Neuronal stem cell (in vitro differentiated cells): Measurements from ENCODE around the gene RIBC1. TPM values are rescaled to one million over a fixed set of nuclear protein-coding genes. Genes with fewer than 3 reads are reported as not detected.

Experiments
- DNase-seq: peaks from one replicate; pipeline ENCODE4 v3.0.0-alpha.2; 2013; ENCODE audit warnings: low spot score
- H2AFZ ChIP-seq: one replicate; pipeline ENCODE4 v1.6.1; 2013; ENCODE audit warnings: mild to moderate bottlenecking, low read length, inconsistent platforms
- H2AK5ac ChIP-seq: 2 replicates; pipeline ENCODE4 v1.6.1; 2013; ENCODE audit warnings: low read depth, mild to moderate bottlenecking, inconsistent platforms, low read length, moderate library complexity, mixed read lengths
- H2BK120ac ChIP-seq: 2 replicates; pipeline ENCODE4 v1.6.1; 2013; ENCODE audit warnings: low read depth, mild to moderate bottlenecking, inconsistent platforms, low read length, moderate library complexity, mixed read lengths
- H2BK12ac ChIP-seq: one replicate; pipeline ENCODE4 v1.6.1; 2013; ENCODE audit warnings: low read length, inconsistent platforms
- H2BK15ac ChIP-seq: 2 replicates; pipeline ENCODE4 v1.6.1; 2013; ENCODE audit warnings: mild to moderate bottlenecking, low read length, inconsistent platforms, mixed read lengths
- H2BK5ac ChIP-seq: one replicate; pipeline ENCODE4 v1.6.1; 2013; ENCODE audit warnings: inconsistent platforms, mild to moderate bottlenecking, low read length, moderate library complexity
- H3K14ac ChIP-seq: one replicate; pipeline ENCODE4 v1.6.1; 2013; ENCODE audit warnings: low read length, inconsistent platforms
- H3K18ac ChIP-seq: 2 replicates; pipeline ENCODE4 v1.6.1; 2013; ENCODE audit warnings: low read length, inconsistent platforms
- H3K23ac ChIP-seq: 2 replicates; pipeline ENCODE4 v1.6.1; 2013; ENCODE audit warnings: low read depth, mild to moderate bottlenecking, mixed read lengths, low read length, inconsistent platforms; ENCODE audit not compliant: poor library complexity
- H3K27ac ChIP-seq: replicated peaks from 3 replicates; pipeline ENCODE4 v1.5.1; 2013; ENCODE audit warnings: low read length, inconsistent platforms
- H3K27me3 ChIP-seq, 3 experiments: 2 replicates each; pipeline ENCODE4 v1.6.1; 2013; ENCODE audit warnings: low read length in 3 of 3, mild to moderate bottlenecking in 2 of 3, inconsistent platforms in 1 of 3, low read depth in 1 of 3, mixed read lengths in 1 of 3, moderate library complexity in 1 of 3; ENCODE audit not compliant: control insufficient read depth in 3 of 3, insufficient read depth in 3 of 3
- H3K36me3 ChIP-seq, 2 donors: replicated peaks in 1 of 2; 2 replicates each; pipeline ENCODE4 v1.6.1; 2013; ENCODE audit warnings: low read length in 2 of 2; ENCODE audit not compliant: control insufficient read depth in 2 of 2, insufficient read depth in 2 of 2
- H3K4ac ChIP-seq: 2 replicates; pipeline ENCODE4 v1.6.1; 2013; ENCODE audit warnings: inconsistent platforms, mild to moderate bottlenecking, low read length, moderate library complexity
- H3K4me1 ChIP-seq, 2 donors: 1 replicate in 1 of 2; 2 replicates in 1 of 2; pipeline ENCODE4 v1.6.1; 2013; ENCODE audit warnings: low read length in 2 of 2, low read depth in 1 of 2; ENCODE audit not compliant: control insufficient read depth in 2 of 2, insufficient read depth in 1 of 2
- H3K4me2 ChIP-seq: one replicate; pipeline ENCODE4 v1.6.1; 2013; ENCODE audit warnings: mild to moderate bottlenecking, low read length, inconsistent platforms; ENCODE audit not compliant: insufficient read depth, poor library complexity, severe bottlenecking
- H3K4me3 ChIP-seq, 2 donors: 2 replicates each; pipeline ENCODE4 v1.5.1; 2013; ENCODE audit warnings: low read length in 2 of 2, mild to moderate bottlenecking in 2 of 2, inconsistent platforms in 1 of 2, moderate library complexity in 1 of 2
- H3K79me1 ChIP-seq: one replicate; pipeline ENCODE4 v1.6.1; 2013; ENCODE audit warnings: low read depth, mild to moderate bottlenecking, inconsistent platforms, low read length, moderate library complexity
- H3K9ac ChIP-seq: one replicate; pipeline ENCODE4 v1.6.1; 2013; ENCODE audit warnings: mild to moderate bottlenecking, low read depth, low read length, inconsistent platforms; ENCODE audit not compliant: poor library complexity
- H3K9me3 ChIP-seq, 2 donors: replicated peaks in 1 of 2; 2 replicates each; pipeline versions ENCODE3 to v1.6.1; 2013; ENCODE audit warnings: low read length in 2 of 2, mild to moderate bottlenecking in 2 of 2, inconsistent platforms in 1 of 2, low read depth in 1 of 2, mixed read lengths in 1 of 2, moderate library complexity in 1 of 2; ENCODE audit not compliant: control insufficient read depth in 2 of 2, insufficient read depth in 1 of 2
- H4K8ac ChIP-seq: one replicate; pipeline ENCODE4 v1.6.1; 2013; ENCODE audit warnings: low read depth, mild to moderate bottlenecking, inconsistent platforms, low read length, moderate library complexity
- H4K91ac ChIP-seq: one replicate; pipeline ENCODE4 v1.6.1; 2013; ENCODE audit warnings: low read length, low read depth, mild to moderate bottlenecking, inconsistent platforms; ENCODE audit not compliant: poor library complexity
- WGBS, 2 donors: extraction: QIAGEN DNeasy Blood & Tissue Kit; methylation state at CpG; one replicate each; pipeline ENCODE4 v1.1.7; 2013; ENCODE audit warnings: missing lambda C conversion rate in 2 of 2, mixed read lengths in 1 of 2; ENCODE audit not compliant: insufficient read length in 2 of 2, insufficient replicate concordance in 1 of 2; ENCODE audit errors: extremely low coverage in 2 of 2; 5-methylcytosine and 5-hydroxymethylcytosine counted together
- polyA plus RNA-seq, 2 experiments: library from polyadenylated mRNA; stranded (reverse); fragments of 200-250 nt; gene quantifications; one replicate each; pipeline ENCODE4 v1.2.3, GENCODE V29; 2013

The RIBC1 gene
- 1.5 TPM for polyA plus RNA-seq (2013, experiment 1 of 2)
- polyA plus RNA-seq (2013, experiment 2 of 2), result 1.5 TPM

- Histone ChIP-seq H3K9ac (peak within 1 kb of the TSS; percentile 84), H3K18ac (peak within 1 kb of the TSS; percentile 87)
These were observed at the start of gene RIBC1 for GRCh38 chrX:53422861-53423306. Gene RIBC1, plus strand, starts transcription at chrX:53422873. Its CDS starts 3,404 bp downstream, at chrX:53426277.

GRCh38 chrX:53373307-53373706 lies 49.4 kb upstream of the RIBC1 start:
- no peak overlapping the region for H4K91ac ChIP-seq
- no CpG with 5 or more reads among the region's 2 CpGs for WGBS, 2 donors
- no peak overlapping the region for H3K18ac ChIP-seq
- H2BK15ac ChIP-seq, result no peak overlapping the region
- H4K8ac ChIP-seq, result no peak overlapping the region
- H3K9me3 ChIP-seq, result peaks cover 0 to 4% of the 10 kb centered on the region in 2 donors
- H3K4me3 ChIP-seq, result no peak overlapping the region
- H3K4me1 ChIP-seq, result no peaks in the 10 kb centered on the region
- H3K36me3 ChIP-seq, result peaks cover 0 to 33% of the 10 kb centered on the region in 2 donors
- no peaks in the 10 kb centered on the region for H3K79me1 ChIP-seq
- no peak overlapping the region for H3K27ac ChIP-seq
- DNase-seq, result no peak
- H2AK5ac ChIP-seq, result no peak overlapping the region
- no peak overlapping the region for H3K4me2 ChIP-seq
- H3K23ac ChIP-seq, result no peak overlapping the region
- H2BK5ac ChIP-seq, result no peak overlapping the region
- H3K9ac ChIP-seq, result no peak overlapping the region
- no peaks in the 10 kb centered on the region for H3K27me3 ChIP-seq
- H2AFZ ChIP-seq, result no peak overlapping the region
- no peak overlapping the region for H3K4ac ChIP-seq
- H3K14ac ChIP-seq, result no peak overlapping the region
- H2BK120ac ChIP-seq, result no peak overlapping the region
- no peak overlapping the region for H2BK12ac ChIP-seq

More at GRCh38 chrX:53422861-53423306, at the start of gene RIBC1:
- H3K79me1 ChIP-seq, result peaks cover 3% of the 10 kb centered on the region
- WGBS, 2 donors, result no CpG with 5 or more reads among the region's 17 CpGs
- no peak within 1 kb of the TSS for H2BK12ac ChIP-seq
- H3K23ac ChIP-seq, result peak within 1 kb of the TSS; percentile 65
- H3K27ac ChIP-seq, result peak within 1 kb of the TSS; percentile 90
- H3K4me3 ChIP-seq, result peak within 1 kb of the TSS; percentile 67 to 97
- H2AFZ ChIP-seq, result peak within 1 kb of the TSS; percentile 76
- H3K4me2 ChIP-seq, result peak within 1 kb of the TSS; percentile 73
- no peak within 1 kb of the TSS for H3K4ac ChIP-seq
- no peak within 1 kb of the TSS for H2BK15ac ChIP-seq
- DNase-seq, result no peak
- no peaks in the 10 kb centered on the region for H3K27me3 ChIP-seq
- no peak within 1 kb of the TSS for H4K8ac ChIP-seq
- no peak within 1 kb of the TSS for H3K14ac ChIP-seq
- no peaks in the 10 kb centered on the region for H3K9me3 ChIP-seq
- no peak within 1 kb of the TSS for H2AK5ac ChIP-seq
- H2BK120ac ChIP-seq, result no peak within 1 kb of the TSS
- H2BK5ac ChIP-seq, result peak within 1 kb of the TSS; percentile 90
- H3K36me3 ChIP-seq, result peaks cover 0 to 9% of the 10 kb centered on the region in 2 donors
- no peak within 1 kb of the TSS for H4K91ac ChIP-seq
- peaks cover 0 to 5% of the 10 kb centered on the region in 2 donors for H3K4me1 ChIP-seq

GRCh38 chrX:53374222-53374820 lies 48.4 kb upstream of the RIBC1 start:
- Histone ChIP-seq H4K91ac (no peak overlapping the region), H3K4me3 (no peak overlapping the region), H3K79me1 (no peaks in the 10 kb centered on the region), H3K9me3 (peaks cover 0 to 4% of the 10 kb centered on the region in 2 donors), H2BK15ac (no peak overlapping the region), H2BK120ac (no peak overlapping the region), H2BK5ac (no peak overlapping the region), H3K4me2 (no peak overlapping the region), H3K36me3 (peaks cover 2 to 43% of the 10 kb centered on the region in 2 donors), H3K4ac (no peak overlapping the region), H2AFZ (no peak overlapping the region), H3K9ac (no peak overlapping the region), H3K4me1 (no peaks in the 10 kb centered on the region), H4K8ac (no peak overlapping the region), H2AK5ac (no peak overlapping the region), H3K23ac (no peak overlapping the region), H2BK12ac (no peak overlapping the region), H3K27ac (no peak overlapping the region), H3K27me3 (no peaks in the 10 kb centered on the region), H3K18ac (no peak overlapping the region), H3K14ac (no peak overlapping the region)
- no CpG with 5 or more reads among the region's 7 CpGs for WGBS, 2 donors
- no peak for DNase-seq

- Histone ChIP-seq H2BK12ac (no peak overlapping the region), H4K8ac (no peak overlapping the region), H3K9ac (no peak overlapping the region), H2AFZ (no peak overlapping the region), H3K36me3 (peaks cover 7 to 49% of the 10 kb centered on the region in 2 donors), H2BK5ac (no peak overlapping the region), H2BK120ac (no peak overlapping the region), H3K79me1 (no peaks in the 10 kb centered on the region), H2BK15ac (no peak overlapping the region), H3K4me2 (no peak overlapping the region), H3K27me3 (no peaks in the 10 kb centered on the region), H3K9me3 (peaks cover 0 to 4% of the 10 kb centered on the region in 2 donors), H3K4me1 (no peaks in the 10 kb centered on the region), H3K14ac (no peak overlapping the region), H3K4me3 (no peak overlapping the region), H3K27ac (no peak overlapping the region), H2AK5ac (no peak overlapping the region), H3K18ac (no peak overlapping the region), H3K4ac (no peak overlapping the region), H3K23ac (no peak overlapping the region), H4K91ac (no peak overlapping the region)
- DNase-seq, result no peak
These were observed 47.8 kb upstream of the RIBC1 start for GRCh38 chrX:53374923-53375322.
